ENCODE measurements around the gene GPX1. TPM values are rescaled to one million over a fixed set of nuclear protein-coding genes. Genes with fewer than 3 reads are reported as not detected.
A peak's percentile ranks its signal among the peaks of the same experiment; 100 is the strongest.
"Not testable (repeated sequence)": the region's sequence is repeated elsewhere in the genome, so short reads cannot be mapped to it uniquely, and the experiment has no call there.

The GPX1 gene
- polyA plus RNA-seq, 4 donors, result 183 to 419 (median 337) TPM

DNA sequence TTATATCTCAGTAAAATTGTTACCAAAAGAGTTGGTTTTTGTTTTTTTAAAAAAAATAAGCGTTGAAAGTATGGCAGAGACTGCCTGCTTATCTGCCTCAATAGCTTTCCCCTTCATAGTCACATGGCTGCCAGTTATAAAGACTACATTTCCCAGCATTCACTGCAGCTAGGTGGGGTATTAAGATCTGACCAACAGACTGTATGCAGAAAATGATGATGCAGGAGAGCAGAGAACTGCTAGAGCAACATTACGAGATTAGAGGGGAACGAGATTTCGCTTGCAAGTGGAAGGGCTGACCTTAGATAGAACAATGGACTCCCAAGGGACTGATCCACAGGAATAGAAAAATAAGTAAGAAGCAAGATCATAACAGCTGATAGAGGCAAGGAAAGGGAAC, 39.3 kb upstream of the GPX1 start:
- peak; percentile 32 to 59 for DNase-seq
- WGBS, 3 donors, result 51 to 68% (median 57%) methylated on average over 4 of the region's 4 CpGs
- Histone ChIP-seq H3K27me3 (ENCODE audit: control insufficient read depth in 3 of 3, insufficient read depth in 3 of 3, low read length in 3 of 3) (no peaks in the 10 kb centered on the region), H3K4me3 (ENCODE audit: low read depth in 1 of 3, low read length in 3 of 3) (no peak overlapping the region), H3K9me3 (ENCODE audit: control insufficient read depth in 2 of 2, insufficient read depth in 1 of 2, low read depth in 1 of 2, low read length in 1 of 2) (no peaks in the 10 kb centered on the region), H3K36me3 (ENCODE audit: control insufficient read depth in 3 of 3, insufficient read depth in 2 of 3, low read depth in 1 of 3, low read length in 3 of 3) (peaks cover 0 to 49% (median 5%) of the 10 kb centered on the region in 3 donors), H3K4me1 (ENCODE audit: control insufficient read depth in 3 of 3, insufficient read depth in 2 of 3, low read depth in 1 of 3, low read length in 2 of 3) (peaks cover 0 to 2% (median 0%) of the 10 kb centered on the region in 3 donors), H3K27ac (ENCODE audit: low read depth in 1 of 3, low read length in 2 of 3) (no peak overlapping the region)
- FAIRE-seq, result no peak

DNA sequence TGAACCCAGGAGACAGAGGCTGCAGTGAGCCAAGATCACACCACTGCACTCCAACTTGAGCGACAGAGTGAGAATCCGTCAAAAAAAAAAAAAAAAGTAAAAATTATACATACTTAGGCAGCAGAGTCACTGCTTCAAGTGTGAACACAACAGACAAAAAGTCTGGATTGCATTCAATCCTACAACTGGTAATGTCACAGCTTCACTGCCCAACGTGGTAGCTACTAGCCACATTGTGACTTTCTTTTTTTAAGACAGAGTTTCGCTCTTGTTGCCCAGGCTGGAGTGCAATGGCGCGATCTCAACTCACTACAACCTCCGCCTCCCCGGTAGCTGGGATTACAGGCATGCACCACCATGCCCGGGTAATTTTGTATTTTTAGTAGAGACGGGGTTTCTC, 33.2 kb upstream of the GPX1 start:
- H3K27me3 ChIP-seq (ENCODE audit: control insufficient read depth in 3 of 3, insufficient read depth in 3 of 3, low read length in 3 of 3); H3K27ac ChIP-seq (ENCODE audit: low read depth in 1 of 3, low read length in 2 of 3); H3K4me3 ChIP-seq (ENCODE audit: low read depth in 1 of 3, low read length in 3 of 3); H3K9me3 ChIP-seq (ENCODE audit: control insufficient read depth in 2 of 2, insufficient read depth in 1 of 2, low read depth in 1 of 2, low read length in 1 of 2); H3K4me1 ChIP-seq (ENCODE audit: control insufficient read depth in 3 of 3, insufficient read depth in 2 of 3, low read depth in 1 of 3, low read length in 2 of 3); FAIRE-seq; DNase-seq: not testable (repeated sequence)
- WGBS, 3 donors, result 89 to 92% (median 89%) methylated on average over 10 of the region's 10 CpGs
- peaks cover 0 to 39% (median 7%) of the 10 kb centered on the region in 3 donors for H3K36me3 ChIP-seq (ENCODE audit: control insufficient read depth in 3 of 3, insufficient read depth in 2 of 3, low read depth in 1 of 3, low read length in 3 of 3)

DNA sequence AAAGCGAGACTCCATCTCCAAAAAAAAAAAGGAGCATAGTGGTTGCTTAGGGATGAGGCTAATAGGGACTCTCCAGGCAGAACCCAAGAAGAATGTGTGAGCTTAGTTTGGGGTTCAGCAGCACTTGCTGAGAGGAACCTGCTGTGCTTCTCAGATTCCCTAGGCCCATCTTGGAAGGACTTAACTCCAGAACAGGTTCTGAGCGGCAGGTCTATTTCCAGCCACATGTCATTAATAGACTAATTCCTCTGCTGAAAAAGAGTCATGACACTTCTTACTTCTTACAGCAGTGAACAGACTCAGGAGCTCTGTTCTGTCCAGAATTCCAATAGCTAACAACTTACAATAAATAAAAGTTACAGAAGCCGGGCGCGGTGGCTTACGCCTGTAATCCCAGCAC, 31.1 kb upstream of the GPX1 start:
- no peak overlapping the region for H3K4me3 ChIP-seq (ENCODE audit: low read depth in 1 of 3, low read length in 3 of 3)
- peaks cover 0 to 25% (median 2%) of the 10 kb centered on the region in 3 donors for H3K36me3 ChIP-seq (ENCODE audit: control insufficient read depth in 3 of 3, insufficient read depth in 2 of 3, low read depth in 1 of 3, low read length in 3 of 3)
- H3K9me3 ChIP-seq (ENCODE audit: control insufficient read depth in 2 of 2, insufficient read depth in 1 of 2, low read depth in 1 of 2, low read length in 1 of 2), result no peaks in the 10 kb centered on the region
- no peaks in the 10 kb centered on the region for H3K27me3 ChIP-seq (ENCODE audit: control insufficient read depth in 3 of 3, insufficient read depth in 3 of 3, low read length in 3 of 3)
- DNase-seq (no peak), FAIRE-seq (no peak)
- H3K27ac ChIP-seq (ENCODE audit: low read depth in 1 of 3, low read length in 2 of 3), result no peak overlapping the region
- WGBS, 3 donors, result 92 to 98% (median 96%) methylated on average over 6 of the region's 6 CpGs
- no peaks in the 10 kb centered on the region for H3K4me1 ChIP-seq (ENCODE audit: control insufficient read depth in 3 of 3, insufficient read depth in 2 of 3, low read depth in 1 of 3, low read length in 2 of 3)

DNA sequence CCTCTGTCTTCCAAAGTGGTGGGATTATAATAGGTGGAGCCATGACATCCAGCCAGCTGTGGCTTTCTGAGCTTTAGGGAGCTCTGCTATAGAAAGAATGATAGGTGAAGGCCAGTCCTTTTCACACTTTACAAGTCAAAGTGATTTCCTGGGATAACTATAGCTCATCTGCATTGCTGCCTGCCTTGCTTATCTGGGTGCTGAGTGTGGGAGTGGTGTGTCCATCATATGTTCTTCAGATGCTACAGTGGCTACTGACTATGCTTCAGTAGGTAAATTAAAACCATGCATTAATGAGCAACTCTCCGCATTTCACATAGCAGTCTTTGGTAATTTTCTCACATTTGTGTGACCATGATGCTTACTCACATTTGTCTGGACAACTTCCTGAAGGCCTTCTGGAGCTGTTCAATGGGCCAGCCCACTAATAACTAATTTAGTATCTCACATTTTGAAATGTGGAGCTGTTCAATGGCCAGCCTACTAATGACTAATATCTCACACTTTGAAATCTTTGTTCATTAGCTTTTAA, 30.2 kb upstream of the GPX1 start:
- Histone ChIP-seq H3K36me3 (ENCODE audit: control insufficient read depth in 3 of 3, insufficient read depth in 2 of 3, low read depth in 1 of 3, low read length in 3 of 3) (peaks cover 0 to 23% (median 2%) of the 10 kb centered on the region in 3 donors), H3K9me3 (ENCODE audit: control insufficient read depth in 2 of 2, insufficient read depth in 1 of 2, low read depth in 1 of 2, low read length in 1 of 2) (no peaks in the 10 kb centered on the region), H3K4me3 (ENCODE audit: low read depth in 1 of 3, low read length in 3 of 3) (no peak overlapping the region), H3K27me3 (ENCODE audit: control insufficient read depth in 3 of 3, insufficient read depth in 3 of 3, low read length in 3 of 3) (no peaks in the 10 kb centered on the region), H3K27ac (ENCODE audit: low read depth in 1 of 3, low read length in 2 of 3) (no peak overlapping the region), H3K4me1 (ENCODE audit: control insufficient read depth in 3 of 3, insufficient read depth in 2 of 3, low read depth in 1 of 3, low read length in 2 of 3) (no peaks in the 10 kb centered on the region)
- DNase-seq (no peak), FAIRE-seq (no peak)
- 86 to 100% (median 88%) methylated on average over 1 of the region's 1 CpG for WGBS, 3 donors

DNA sequence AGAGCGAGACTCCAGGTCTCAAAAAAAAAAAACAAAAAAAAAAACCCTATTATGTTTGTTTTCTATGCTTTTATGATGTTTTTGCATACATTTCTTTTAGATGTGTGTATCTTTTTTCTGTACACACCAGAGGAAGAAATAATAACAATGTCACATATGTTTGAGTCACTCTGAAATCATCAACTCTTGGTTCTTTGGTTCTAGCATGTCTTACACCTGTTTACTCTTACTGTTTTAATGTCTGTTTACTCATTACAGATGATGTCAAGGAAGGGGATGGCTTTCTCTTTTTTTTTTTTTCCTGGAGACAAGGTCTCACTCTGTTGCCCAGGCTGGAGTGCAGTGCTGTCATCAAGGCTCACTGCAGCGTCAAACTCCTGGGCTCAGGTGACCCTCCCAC, 29.6 kb upstream of the GPX1 start:
- Histone ChIP-seq H3K36me3 (ENCODE audit: control insufficient read depth in 3 of 3, insufficient read depth in 2 of 3, low read depth in 1 of 3, low read length in 3 of 3) (peaks cover 0 to 19% (median 2%) of the 10 kb centered on the region in 3 donors), H3K4me3 (ENCODE audit: low read depth in 1 of 3, low read length in 3 of 3) (no peak overlapping the region), H3K27ac (ENCODE audit: low read depth in 1 of 3, low read length in 2 of 3) (no peak overlapping the region), H3K27me3 (ENCODE audit: control insufficient read depth in 3 of 3, insufficient read depth in 3 of 3, low read length in 3 of 3) (no peaks in the 10 kb centered on the region), H3K4me1 (ENCODE audit: control insufficient read depth in 3 of 3, insufficient read depth in 2 of 3, low read depth in 1 of 3, low read length in 2 of 3) (no peaks in the 10 kb centered on the region), H3K9me3 (ENCODE audit: control insufficient read depth in 2 of 2, insufficient read depth in 1 of 2, low read depth in 1 of 2, low read length in 1 of 2) (no peaks in the 10 kb centered on the region)
- FAIRE-seq, result no peak
- no peak for DNase-seq
- WGBS, 3 donors, result 89 to 94% (median 92%) methylated on average over 2 of the region's 2 CpGs

GRCh38 chr3:49386056-49386756, 28.1 kb upstream of the GPX1 start:
- Histone ChIP-seq H3K36me3 (ENCODE audit: control insufficient read depth in 3 of 3, insufficient read depth in 2 of 3, low read depth in 1 of 3, low read length in 3 of 3) (peaks cover 0 to 20% (median 2%) of the 10 kb centered on the region in 3 donors), H3K4me1 (ENCODE audit: control insufficient read depth in 3 of 3, insufficient read depth in 2 of 3, low read depth in 1 of 3, low read length in 2 of 3) (no peaks in the 10 kb centered on the region), H3K9me3 (ENCODE audit: control insufficient read depth in 2 of 2, insufficient read depth in 1 of 2, low read depth in 1 of 2, low read length in 1 of 2) (no peaks in the 10 kb centered on the region), H3K4me3 (ENCODE audit: low read depth in 1 of 3, low read length in 3 of 3) (no peak overlapping the region), H3K27me3 (ENCODE audit: control insufficient read depth in 3 of 3, insufficient read depth in 3 of 3, low read length in 3 of 3) (no peaks in the 10 kb centered on the region), H3K27ac (ENCODE audit: low read depth in 1 of 3, low read length in 2 of 3) (no peak overlapping the region)
- WGBS, 3 donors, result 71 to 87% (median 80%) methylated on average over 11 of the region's 11 CpGs
- FAIRE-seq (no peak), DNase-seq (no peak)

DNA sequence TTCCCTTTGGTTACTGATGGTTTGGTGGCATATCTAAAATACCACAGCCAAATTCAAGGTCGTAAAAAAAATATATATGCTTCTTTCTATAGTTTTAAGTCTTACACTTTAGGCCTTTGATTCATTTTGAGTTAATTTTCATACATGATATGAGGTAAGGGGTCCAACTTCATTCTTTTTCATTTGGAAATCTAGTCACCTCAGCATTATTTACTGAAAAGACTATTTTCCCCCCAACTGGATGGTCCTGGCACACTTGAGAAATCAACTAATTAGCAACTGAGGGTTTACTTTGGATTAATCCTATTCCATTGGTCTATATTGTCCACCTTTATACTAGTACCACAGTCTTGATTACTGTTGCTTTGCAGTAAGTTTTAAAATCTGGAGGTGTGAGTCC, 27.5 kb upstream of the GPX1 start:
- no peaks in the 10 kb centered on the region for H3K4me1 ChIP-seq (ENCODE audit: control insufficient read depth in 3 of 3, insufficient read depth in 2 of 3, low read depth in 1 of 3, low read length in 2 of 3)
- no peak for FAIRE-seq
- no peak overlapping the region for H3K27ac ChIP-seq (ENCODE audit: low read depth in 1 of 3, low read length in 2 of 3)
- 89 to 97% (median 91%) methylated on average over 1 of the region's 1 CpG for WGBS, 3 donors
- no peaks in the 10 kb centered on the region for H3K9me3 ChIP-seq (ENCODE audit: control insufficient read depth in 2 of 2, insufficient read depth in 1 of 2, low read depth in 1 of 2, low read length in 1 of 2)
- H3K27me3 ChIP-seq (ENCODE audit: control insufficient read depth in 3 of 3, insufficient read depth in 3 of 3, low read length in 3 of 3), result no peaks in the 10 kb centered on the region
- H3K4me3 ChIP-seq (ENCODE audit: low read depth in 1 of 3, low read length in 3 of 3), result no peak overlapping the region
- no peak for DNase-seq
- peaks cover 0 to 23% (median 2%) of the 10 kb centered on the region in 3 donors for H3K36me3 ChIP-seq (ENCODE audit: control insufficient read depth in 3 of 3, insufficient read depth in 2 of 3, low read depth in 1 of 3, low read length in 3 of 3)

DNA sequence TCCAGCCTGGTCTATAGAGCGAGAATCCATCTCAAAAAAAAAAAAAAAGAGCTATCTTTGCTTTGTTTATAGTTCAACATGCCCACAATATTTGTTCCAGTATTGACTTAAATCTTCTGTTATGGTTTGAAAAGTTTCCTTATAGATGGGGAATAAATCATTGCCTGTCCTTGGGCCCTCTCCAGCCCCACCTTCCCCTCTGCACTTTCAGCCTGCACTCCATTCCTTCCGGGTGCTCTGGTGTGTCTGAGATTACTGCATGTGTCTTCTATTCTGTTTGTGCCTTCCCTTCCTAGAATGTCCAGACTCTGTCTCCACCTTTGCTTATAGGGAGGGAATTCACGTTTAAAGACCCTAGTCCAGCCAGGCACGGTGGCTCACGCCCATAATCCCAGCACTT, 25.2 kb upstream of the GPX1 start:
- Histone ChIP-seq H3K36me3 (ENCODE audit: control insufficient read depth in 3 of 3, insufficient read depth in 2 of 3, low read depth in 1 of 3, low read length in 3 of 3) (peaks cover 0 to 21% (median 2%) of the 10 kb centered on the region in 3 donors), H3K27ac (ENCODE audit: low read depth in 1 of 3, low read length in 2 of 3) (no peak overlapping the region), H3K4me3 (ENCODE audit: low read depth in 1 of 3, low read length in 3 of 3) (no peak overlapping the region), H3K27me3 (ENCODE audit: control insufficient read depth in 3 of 3, insufficient read depth in 3 of 3, low read length in 3 of 3) (no peaks in the 10 kb centered on the region), H3K4me1 (ENCODE audit: control insufficient read depth in 3 of 3, insufficient read depth in 2 of 3, low read depth in 1 of 3, low read length in 2 of 3) (no peaks in the 10 kb centered on the region), H3K9me3 (ENCODE audit: control insufficient read depth in 2 of 2, insufficient read depth in 1 of 2, low read depth in 1 of 2, low read length in 1 of 2) (no peaks in the 10 kb centered on the region)
- 48 to 63% (median 62%) methylated on average over 5 of the region's 5 CpGs for whole genome bisulfite sequencing, 3 donors
- no peak for FAIRE-seq
- peak in 1 of 2 donors; percentile 16 for DNase-seq
